ENCODE data around the gene PHLPP2. TPM values are rescaled to one million over a fixed set of nuclear protein-coding genes. Genes with fewer than 3 reads are reported as not detected.
A peak's percentile ranks its signal among the peaks of the same experiment; 100 is the strongest.

Gene PHLPP2
- polyA plus RNA-seq, 3 donors, result 0.57 to 2.5 (median 1.4) TPM

DNA sequence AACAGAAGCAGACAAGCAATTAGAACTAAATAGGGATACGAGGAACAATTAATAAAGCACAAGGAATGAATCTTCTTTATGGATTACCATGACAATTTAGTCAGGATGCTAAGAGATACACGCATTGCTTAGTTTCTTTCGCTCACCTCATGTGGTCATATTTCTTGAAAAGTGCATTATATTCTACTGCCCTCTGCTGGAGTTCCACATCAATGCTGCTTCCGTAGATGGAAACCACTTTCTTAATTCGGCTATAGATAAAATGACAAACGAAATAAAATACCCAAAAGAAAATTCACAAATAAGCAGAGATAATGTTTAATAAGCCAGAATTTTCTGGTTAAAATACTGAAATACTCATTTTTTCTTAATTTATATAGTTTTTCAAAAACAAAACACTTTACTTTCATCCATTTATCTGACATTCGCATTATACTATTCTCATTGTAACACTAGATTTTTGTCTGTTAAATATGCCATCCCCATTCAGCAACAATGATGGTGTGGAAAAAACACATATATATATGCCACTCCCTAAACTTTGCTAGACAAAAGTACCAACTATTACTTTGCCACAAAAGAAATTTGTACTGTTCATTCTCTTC is 22.0 kb upstream of the PHLPP2 start:
- H4K20me1 ChIP-seq (ENCODE audit: insufficient read depth, low read length), result no peaks in the 10 kb centered on the region
- no peaks in the 10 kb centered on the region for H3K27me3 Mint-ChIP-seq (ENCODE audit: low read depth in 3 of 3)
- no peak overlapping the region for H3K4me2 ChIP-seq (replicated peaks; ENCODE audit: extremely low read depth, low read length, poor library complexity, severe bottlenecking)
- WGBS (ENCODE audit: insufficient coverage), result no CpG with 5 or more reads among the region's 7 CpGs
- TF ChIP-seq, protein P1, sequence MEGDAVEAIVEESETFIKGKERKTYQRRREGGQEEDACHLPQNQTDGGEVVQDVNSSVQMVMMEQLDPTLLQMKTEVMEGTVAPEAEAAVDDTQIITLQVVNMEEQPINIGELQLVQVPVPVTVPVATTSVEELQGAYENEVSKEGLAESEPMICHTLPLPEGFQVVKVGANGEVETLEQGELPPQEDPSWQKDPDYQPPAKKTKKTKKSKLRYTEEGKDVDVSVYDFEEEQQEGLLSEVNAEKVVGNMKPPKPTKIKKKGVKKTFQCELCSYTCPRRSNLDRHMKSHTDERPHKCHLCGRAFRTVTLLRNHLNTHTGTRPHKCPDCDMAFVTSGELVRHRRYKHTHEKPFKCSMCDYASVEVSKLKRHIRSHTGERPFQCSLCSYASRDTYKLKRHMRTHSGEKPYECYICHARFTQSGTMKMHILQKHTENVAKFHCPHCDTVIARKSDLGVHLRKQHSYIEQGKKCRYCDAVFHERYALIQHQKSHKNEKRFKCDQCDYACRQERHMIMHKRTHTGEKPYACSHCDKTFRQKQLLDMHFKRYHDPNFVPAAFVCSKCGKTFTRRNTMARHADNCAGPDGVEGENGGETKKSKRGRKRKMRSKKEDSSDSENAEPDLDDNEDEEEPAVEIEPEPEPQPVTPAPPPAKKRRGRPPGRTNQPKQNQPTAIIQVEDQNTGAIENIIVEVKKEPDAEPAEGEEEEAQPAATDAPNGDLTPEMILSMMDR (IDR thresholded peaks at IDR 0.05), result peak; percentile 75
- H3K9me3 Mint-ChIP-seq, result peaks cover 0 to 2% (median 0%) of the 10 kb centered on the region in 7 donors
- no peak overlapping the region for H3K27ac Mint-ChIP-seq
- no peaks in the 10 kb centered on the region for H3K4me1 ChIP-seq (ENCODE audit: control insufficient read depth in 1 of 2, insufficient read depth in 2 of 2, low read length in 2 of 2)
- H3K4me1 Mint-ChIP-seq, result no peaks in the 10 kb centered on the region
- no peak overlapping the region for H2AFZ ChIP-seq (ENCODE audit: insufficient read depth, low read depth, low read length, poor library complexity, severe bottlenecking)
- no peak overlapping the region for H3K4me3 ChIP-seq (replicated peaks in 1 of 3; ENCODE audit: low read depth in 2 of 3, low read length in 3 of 3)
- H3K4me3 Mint-ChIP-seq, result no peak overlapping the region
- no peaks in the 10 kb centered on the region for H3K9me3 ChIP-seq (replicated peaks in 1 of 2; ENCODE audit: control insufficient read depth in 1 of 2, insufficient read depth in 1 of 2, low read length in 2 of 2)
- no peak overlapping the region for H3K27ac ChIP-seq (ENCODE audit: low read depth in 1 of 2, low read length in 2 of 2)
- no peaks in the 10 kb centered on the region for H3K27me3 ChIP-seq (ENCODE audit: control insufficient read depth in 2 of 2, insufficient read depth in 2 of 2, low read length in 2 of 2)
- peaks cover 69 to 97% of the 10 kb centered on the region in 2 donors for H3K36me3 Mint-ChIP-seq
- H3K36me3 ChIP-seq (replicated peaks in 1 of 2; ENCODE audit: control insufficient read depth in 1 of 2, insufficient read depth in 2 of 2, low read length in 2 of 2), result peaks cover 85 to 93% of the 10 kb centered on the region in 2 donors
- intact Hi-C loops (cut with micrococcal nuclease), result no loop called here
- DNase-seq, result peak; percentile 7 to 17 (median 14)
- H3K79me2 ChIP-seq (ENCODE audit: insufficient read depth, low read length), result no peaks in the 10 kb centered on the region
- H3K9ac ChIP-seq (ENCODE audit: insufficient read depth, low read length, poor library complexity, severe bottlenecking), result no peak overlapping the region

DNA sequence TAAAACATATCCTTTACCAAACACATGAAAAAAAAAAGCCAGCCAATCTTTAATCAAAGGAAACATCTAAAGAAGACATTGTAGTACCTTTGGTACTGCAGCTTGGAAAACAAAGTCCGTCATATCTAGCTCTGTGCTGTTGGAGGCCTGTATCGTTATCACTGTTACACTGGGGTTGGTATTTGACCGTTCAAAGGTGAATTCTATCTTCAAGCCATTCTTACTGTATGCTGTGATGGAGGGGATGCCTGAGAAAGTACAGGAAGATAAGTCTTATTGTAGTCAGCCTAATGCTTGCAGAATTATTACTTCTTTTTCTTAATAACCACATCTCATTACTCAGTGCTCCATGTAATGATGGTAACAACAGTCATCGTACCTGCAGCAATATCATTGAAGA is 14.4 kb upstream of the PHLPP2 start:
- no peaks in the 10 kb centered on the region for H3K4me1 ChIP-seq (ENCODE audit: control insufficient read depth in 1 of 2, insufficient read depth in 2 of 2, low read length in 2 of 2)
- peaks cover 3% of the 10 kb centered on the region for H4K20me1 ChIP-seq (ENCODE audit: insufficient read depth, low read length)
- Mint-ChIP-seq H3K4me1 (no peaks in the 10 kb centered on the region), H3K27me3 (ENCODE audit: low read depth in 3 of 3) (no peaks in the 10 kb centered on the region), H3K27ac (peak overlapping the region in 1 of 7 donors; percentile 72), H3K4me3 (no peak overlapping the region), H3K36me3 (peaks cover 72 to 95% of the 10 kb centered on the region in 2 donors), H3K9me3 (peaks cover 0 to 1% (median 0%) of the 10 kb centered on the region in 7 donors)
- no peak overlapping the region for H3K27ac ChIP-seq (ENCODE audit: low read depth in 1 of 2, low read length in 2 of 2)
- H3K36me3 ChIP-seq (replicated peaks in 1 of 2; ENCODE audit: control insufficient read depth in 1 of 2, insufficient read depth in 2 of 2, low read length in 2 of 2), result peaks cover 79 to 93% of the 10 kb centered on the region in 2 donors
- H2AFZ ChIP-seq (ENCODE audit: insufficient read depth, low read depth, low read length, poor library complexity, severe bottlenecking), result no peak overlapping the region
- no peaks in the 10 kb centered on the region for H3K79me2 ChIP-seq (ENCODE audit: insufficient read depth, low read length)
- no peak overlapping the region for H3K4me2 ChIP-seq (replicated peaks; ENCODE audit: extremely low read depth, low read length, poor library complexity, severe bottlenecking)
- no peaks in the 10 kb centered on the region for H3K27me3 ChIP-seq (ENCODE audit: control insufficient read depth in 2 of 2, insufficient read depth in 2 of 2, low read length in 2 of 2)
- intact Hi-C loops (cut with micrococcal nuclease), result no loop called here
- no peak overlapping the region for H3K4me3 ChIP-seq (replicated peaks in 1 of 3; ENCODE audit: low read depth in 2 of 3, low read length in 3 of 3)
- no CpG with 5 or more reads among the region's 4 CpGs for WGBS (ENCODE audit: insufficient coverage)
- no peaks in the 10 kb centered on the region for H3K9me3 ChIP-seq (replicated peaks in 1 of 2; ENCODE audit: control insufficient read depth in 1 of 2, insufficient read depth in 1 of 2, low read length in 2 of 2)
- no peak for DNase-seq
- TF ChIP-seq, protein P1 (IDR thresholded peaks at IDR 0.05), result no peak
- no peak overlapping the region for H3K9ac ChIP-seq (ENCODE audit: insufficient read depth, low read length, poor library complexity, severe bottlenecking)
